Brain microvascular endothelial cell (primary cell): ENCODE measurements around the gene FSD1.
A peak's percentile ranks its signal among the peaks of the same experiment; 100 is the strongest.

Experiments
- DNase-seq: peaks from one replicate; pipeline ENCODE4 v3.0.0-alpha.2; 2020
- H3K27ac ChIP-seq: fragments of 250-450 bp; sonication (Bioruptor Pico); 2 replicates; pipeline ENCODE4 v1.5.1; 2020; ENCODE audit warnings: mild to moderate bottlenecking, moderate library complexity
- H3K27me3 ChIP-seq: fragments of 250-450 bp; sonication (Bioruptor Pico); replicated peaks from 2 replicates; pipeline ENCODE4 v1.5.1; 2020; ENCODE audit warnings: mild to moderate bottlenecking
- H3K36me3 ChIP-seq: fragments of 250-450 bp; sonication (Bioruptor Pico); replicated peaks from 2 replicates; pipeline ENCODE4 v1.5.1; 2020; ENCODE audit warnings: mild to moderate bottlenecking
- H3K4me3 ChIP-seq: 2 replicates; pipeline ENCODE4 v1.5.1; 2011; ENCODE audit warnings: low read depth, mild to moderate bottlenecking, control low read depth, low read length, moderate library complexity
- CTCF ChIP-seq: IDR thresholded peaks from 2 replicates; pipeline ENCODE4 v1.5.1; 2011; ENCODE audit warnings: low read depth, mild to moderate bottlenecking, moderate library complexity, low read length, control low read depth, inconsistent platforms; ENCODE audit errors: missing control alignments
- in situ Hi-C: cut with HindIII; loops from 2 replicates; pipeline ENCODE4 v1.10.0; 2017; ENCODE audit warnings: low sequenced_read_pairs, low pct_ligation_motif_present

FSD1 gene

GRCh38 chr19:4301590-4302242 is 2.7 kb upstream of the FSD1 start:
- no peak overlapping the region for H3K27ac ChIP-seq
- no peaks in the 10 kb centered on the region for H3K27me3 ChIP-seq
- no peak for TF ChIP-seq CTCF
- DNase-seq, result no peak
- in situ Hi-C loops, result no loop called here
- no peaks in the 10 kb centered on the region for H3K36me3 ChIP-seq
- H3K4me3 ChIP-seq, result no peak overlapping the region

- Histone ChIP-seq H3K36me3 (no peaks in the 10 kb centered on the region), H3K27me3 (no peaks in the 10 kb centered on the region), H3K4me3 (no peak within 1 kb of the TSS), H3K27ac (no peak within 1 kb of the TSS)
- no peak for TF ChIP-seq CTCF
- in situ Hi-C loops, result no loop called here
- DNase-seq, result no peak
Observed at GRCh38 chr19:4302243-4302640, 2.2 kb upstream of the FSD1 start, which contains the start of gene TMIGD2. Gene TMIGD2 (minus strand): TSS chr19:4302389. CDS start chr19:4302385, 4 bp downstream.

GRCh38 chr19:4303819-4304537 is 420 bp upstream of the FSD1 start:
- DNase-seq, result no peak
- Histone ChIP-seq H3K4me3 (peak overlapping the region; percentile 45), H3K27me3 (no peaks in the 10 kb centered on the region), H3K36me3 (no peaks in the 10 kb centered on the region), H3K27ac (no peak overlapping the region)
- no peak for TF ChIP-seq CTCF
- in situ Hi-C loops, result no loop called here

- Histone ChIP-seq H3K4me3 (no peak overlapping the region), H3K27me3 (no peaks in the 10 kb centered on the region), H3K36me3 (peaks cover 1% of the 10 kb centered on the region), H3K27ac (no peak overlapping the region)
- no peak for TF ChIP-seq CTCF
- in situ Hi-C loops, result no loop called here
- DNase-seq, result no peak
Observed at GRCh38 chr19:4305257-4305612, 837 bp downstream of the FSD1 start.

GRCh38 chr19:4305659-4306058 is 1.3 kb downstream of the FSD1 start:
- no peak overlapping the region for H3K27ac ChIP-seq
- no peak for DNase-seq
- peaks cover 6% of the 10 kb centered on the region for H3K36me3 ChIP-seq
- H3K27me3 ChIP-seq, result no peaks in the 10 kb centered on the region
- H3K4me3 ChIP-seq, result no peak overlapping the region
- no peak for TF ChIP-seq CTCF
- in situ Hi-C loops, result no loop called here
